Measurements from ENCODE around the gene GYG2. TPM values are rescaled to one million over a fixed set of nuclear protein-coding genes. Genes with fewer than 3 reads are reported as not detected.
A peak's percentile ranks its signal among the peaks of the same experiment; 100 is the strongest.
"Not testable (repeated sequence)": the region's sequence is repeated elsewhere in the genome, so short reads cannot be mapped to it uniquely, and the experiment has no call there.

The GYG2 gene
- total RNA-seq, 4 donors from 2014 or later, result 3.0 to 6.8 (median 4.2) TPM

GRCh38 chrX:2811271-2811670 lies 17.5 kb upstream of the GYG2 start:
- no peaks in the 10 kb centered on the region for H3K27me3 ChIP-seq
- no peak overlapping the region for H3K4me3 ChIP-seq
- no peaks in the 10 kb centered on the region for H3K4me1 ChIP-seq
- in situ Hi-C loops (cut with MboI; ENCODE audit: low pct_ligation_motif_present in 1 of 4, low pct_unique_long_range_greater_than_20kb in 1 of 4, low sequenced_read_pairs in 3 of 4) (loop anchor here (10.0 to 25.0 kb wide), 2 partner anchors 149 to 166 kb away; no protein-coding TSS in a partner anchor), intact Hi-C loops (cut with DNase I; ENCODE audit: low total_unique reads) (no loop called here)
- no peak overlapping the region for H3K27ac ChIP-seq
- 87 to 100% methylated on average over 1 to 5 of the region's 5 CpGs for WGBS, 2 donors (ENCODE audit: low coverage in 1 of 2)
- no peak for DNase-seq
- TF ChIP-seq CTCF (IDR thresholded peaks at IDR 0.05), result no peak
- no peak for TF ChIP-seq EP300 (IDR thresholded peaks at IDR 0.05; ENCODE audit: low read depth)
- TF ChIP-seq POLR2A (IDR thresholded peaks at IDR 0.05), result no peak
- no peak for TF ChIP-seq POLR2AphosphoS5 (IDR thresholded peaks at IDR 0.05)
- H3K36me3 ChIP-seq, result no peaks in the 10 kb centered on the region
- H3K9me3 ChIP-seq, result no peaks in the 10 kb centered on the region

GRCh38 chrX:2812161-2812907 lies 16.4 kb upstream of the GYG2 start:
- H3K27me3 ChIP-seq; H3K27ac ChIP-seq; H3K36me3 ChIP-seq; intact Hi-C loops (cut with DNase I; ENCODE audit: low total_unique reads); H3K9me3 ChIP-seq; H3K4me1 ChIP-seq: not testable (repeated sequence)
- peak; percentile 50 for DNase-seq
- 16 to 27% methylated on average over 4 to 16 of the region's 16 CpGs for WGBS, 2 donors (ENCODE audit: low coverage in 1 of 2)
- TF ChIP-seq CTCF (IDR thresholded peaks at IDR 0.05), result peak; percentile 39 to 70 (median 62)
- peak overlapping the region in 1 of 4 donors; percentile 16 for H3K4me3 ChIP-seq
- in situ Hi-C loops (cut with MboI; ENCODE audit: low pct_ligation_motif_present in 1 of 4, low pct_unique_long_range_greater_than_20kb in 1 of 4, low sequenced_read_pairs in 3 of 4), result loop anchor here (10.0 to 25.0 kb wide), 2 partner anchors 150 to 168 kb away; no protein-coding TSS in a partner anchor

GRCh38 chrX:2817036-2817435 lies 11.7 kb upstream of the GYG2 start:
- Histone ChIP-seq H3K4me3 (no peak overlapping the region), H3K36me3 (no peaks in the 10 kb centered on the region), H3K4me1 (no peaks in the 10 kb centered on the region), H3K27ac (no peak overlapping the region), H3K27me3 (no peaks in the 10 kb centered on the region), H3K9me3 (no peaks in the 10 kb centered on the region)
- 91% methylated on average over 2 of the region's 2 CpGs; no CpG with 5 or more reads in 1 of the 2 donors for WGBS, 2 donors (ENCODE audit: low coverage in 1 of 2)
- intact Hi-C loops (cut with DNase I; ENCODE audit: low total_unique reads), result no loop called here
- no peak for TF ChIP-seq POLR2A (IDR thresholded peaks at IDR 0.05)
- no peak for TF ChIP-seq POLR2AphosphoS5 (IDR thresholded peaks at IDR 0.05)
- TF ChIP-seq EP300 (IDR thresholded peaks at IDR 0.05; ENCODE audit: low read depth), result no peak
- TF ChIP-seq CTCF (IDR thresholded peaks at IDR 0.05), result no peak
- in situ Hi-C loops (cut with MboI; ENCODE audit: low pct_ligation_motif_present in 1 of 4, low pct_unique_long_range_greater_than_20kb in 1 of 4, low sequenced_read_pairs in 3 of 4), result loop anchor here (10.0 to 25.0 kb wide), 2 partner anchors 155 to 172 kb away; no protein-coding TSS in a partner anchor
- no peak for DNase-seq

GRCh38 chrX:2819345-2820135 lies 9.2 kb upstream of the GYG2 start:
- Histone ChIP-seq H3K36me3 (no peaks in the 10 kb centered on the region), H3K27me3 (no peaks in the 10 kb centered on the region), H3K27ac (no peak overlapping the region), H3K4me1 (no peaks in the 10 kb centered on the region), H3K9me3 (no peaks in the 10 kb centered on the region), H3K4me3 (no peak overlapping the region)
- WGBS, 2 donors (ENCODE audit: low coverage in 1 of 2), result 40 to 50% methylated on average over 1 to 9 of the region's 9 CpGs
- no peak for TF ChIP-seq EP300 (IDR thresholded peaks at IDR 0.05; ENCODE audit: low read depth)
- no peak for TF ChIP-seq POLR2AphosphoS5 (IDR thresholded peaks at IDR 0.05)
- TF ChIP-seq CTCF (IDR thresholded peaks at IDR 0.05), result peak; percentile 19 to 41 (median 33)
- TF ChIP-seq POLR2A (IDR thresholded peaks at IDR 0.05), result no peak
- in situ Hi-C loops (cut with MboI; ENCODE audit: low pct_ligation_motif_present in 1 of 4, low pct_unique_long_range_greater_than_20kb in 1 of 4, low sequenced_read_pairs in 3 of 4), result loop anchor here (10.0 to 25.0 kb wide), 2 partner anchors 157 to 175 kb away; no protein-coding TSS in a partner anchor
- intact Hi-C loops (cut with DNase I; ENCODE audit: low total_unique reads), result no loop called here
- no peak for DNase-seq

Measured in transverse colon (tissue), 4 donors.